Superior temporal gyrus (tissue), 1 donor: ENCODE measurements around the gene POU6F2.

Experiments used
- DNase-seq: peaks from one replicate; pipeline ENCODE4 v3.0.0-alpha.2; 2016; ENCODE audit errors: extremely low spot score

The POU6F2 gene

GRCh38 chr7:39069896-39070881 lies 92.5 kb downstream of the POU6F2 start:
- no peak for DNase-seq

DNA sequence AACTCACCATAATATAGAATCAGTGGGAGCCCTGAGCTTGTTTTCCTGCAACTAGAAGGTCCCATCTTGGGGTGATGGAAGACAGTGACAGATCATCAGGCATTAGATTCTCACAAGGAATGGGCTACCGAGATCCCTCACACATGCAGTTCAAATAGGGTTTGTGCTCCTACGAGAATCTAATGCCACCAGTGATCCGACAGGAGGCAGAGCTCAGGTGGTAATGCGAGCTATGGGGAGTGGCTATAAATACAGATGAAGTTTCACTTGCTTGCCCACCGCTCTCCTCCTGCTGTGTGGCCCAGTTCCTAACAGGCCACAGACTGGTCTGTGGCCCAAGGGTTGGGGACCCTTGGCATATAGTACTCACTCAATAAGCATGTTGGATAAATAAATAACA lies 93.4 kb downstream of the POU6F2 start:
- no peak for DNase-seq

DNA sequence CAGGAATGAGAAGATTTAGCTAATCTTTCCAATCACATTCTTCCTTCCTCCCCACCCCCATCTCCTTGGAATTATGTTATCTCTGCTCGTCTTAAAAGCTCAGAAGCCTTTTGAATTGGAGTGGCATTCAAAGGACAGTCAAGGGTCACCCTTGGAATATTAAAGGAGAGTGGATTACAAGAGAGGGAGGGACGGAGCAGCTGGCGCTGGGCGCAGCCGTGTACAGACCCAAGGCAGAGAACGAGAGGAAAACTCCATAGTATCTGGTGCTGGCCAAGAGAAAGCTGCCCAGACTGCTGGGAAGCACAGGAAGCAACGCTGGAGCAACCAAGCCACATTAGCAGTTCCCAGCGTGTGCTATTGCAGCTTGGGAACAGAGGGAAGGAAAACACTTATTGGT lies 95.7 kb downstream of the POU6F2 start:
- DNase-seq, result peak; percentile 37

GRCh38 chr7:39075210-39075609 lies 97.5 kb downstream of the POU6F2 start:
- no peak for DNase-seq

DNA sequence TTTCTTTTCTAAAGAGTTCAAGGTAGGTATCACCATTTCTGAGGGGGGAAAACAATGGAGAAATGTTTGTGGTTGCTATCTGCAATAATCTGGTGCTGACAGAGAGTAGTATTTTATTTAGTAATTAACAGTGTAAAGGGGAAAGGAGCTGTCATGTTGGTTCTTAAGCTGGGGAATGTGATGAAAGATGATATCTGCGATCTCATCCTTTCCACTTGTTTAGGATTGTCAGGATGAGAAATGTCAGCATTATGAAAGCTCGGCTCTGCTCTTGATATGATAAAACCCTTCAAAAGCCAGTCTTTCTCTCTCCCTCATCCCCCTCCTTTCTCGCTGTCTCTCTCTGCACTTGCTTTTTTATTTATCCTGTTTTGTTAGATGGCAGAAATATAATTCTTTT lies 106.1 kb downstream of the POU6F2 start:
- no peak for DNase-seq

GRCh38 chr7:39084349-39084748 lies 106.6 kb downstream of the POU6F2 start:
- DNase-seq, result no peak

DNA sequence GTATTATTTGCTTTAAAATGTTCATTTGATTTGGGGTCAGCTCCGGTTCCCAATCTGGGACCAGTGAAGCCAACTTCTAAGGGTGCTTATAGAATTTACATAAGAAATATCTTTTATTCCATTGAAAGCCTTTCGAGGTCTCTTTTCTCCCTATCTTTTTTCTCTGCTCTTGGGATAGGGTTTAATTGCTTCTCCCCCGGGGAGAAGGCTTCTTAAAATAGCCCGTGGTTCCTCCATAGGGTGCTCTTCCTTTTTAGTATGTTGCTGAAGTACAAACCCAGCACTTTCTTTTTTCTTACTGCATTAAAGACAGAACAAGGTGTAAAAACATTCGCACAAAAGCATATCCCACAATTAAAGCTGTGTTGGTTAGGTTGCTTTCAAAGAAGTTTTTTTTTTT lies 107.5 kb downstream of the POU6F2 start:
- DNase-seq, result no peak

DNA sequence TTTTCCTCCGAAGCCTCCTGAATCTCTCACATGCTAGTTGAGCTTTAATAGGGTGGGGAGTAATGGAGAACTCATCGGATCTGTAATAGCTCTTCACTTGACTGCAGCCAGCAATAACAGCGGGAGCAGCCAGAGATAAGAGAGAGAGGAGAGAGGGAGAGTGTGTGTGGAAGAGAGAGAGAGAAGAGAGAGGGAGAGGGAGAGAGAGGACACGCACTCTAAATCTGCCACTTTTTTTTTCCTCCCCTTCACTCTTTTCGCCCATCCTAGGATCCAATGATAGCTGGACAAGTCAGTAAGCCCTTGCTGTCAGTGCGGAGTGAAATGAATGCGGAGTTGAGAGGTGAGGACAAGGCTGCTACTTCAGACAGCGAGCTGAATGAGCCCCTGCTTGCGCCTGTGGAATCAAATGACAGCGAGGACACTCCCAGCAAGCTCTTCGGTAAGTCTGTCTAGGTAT lies 107.9 kb downstream of the POU6F2 start:
- peak; percentile 46 for DNase-seq

GRCh38 chr7:39086638-39087360 lies 109.1 kb downstream of the POU6F2 start:
- DNase-seq, result peak; percentile 21

DNA sequence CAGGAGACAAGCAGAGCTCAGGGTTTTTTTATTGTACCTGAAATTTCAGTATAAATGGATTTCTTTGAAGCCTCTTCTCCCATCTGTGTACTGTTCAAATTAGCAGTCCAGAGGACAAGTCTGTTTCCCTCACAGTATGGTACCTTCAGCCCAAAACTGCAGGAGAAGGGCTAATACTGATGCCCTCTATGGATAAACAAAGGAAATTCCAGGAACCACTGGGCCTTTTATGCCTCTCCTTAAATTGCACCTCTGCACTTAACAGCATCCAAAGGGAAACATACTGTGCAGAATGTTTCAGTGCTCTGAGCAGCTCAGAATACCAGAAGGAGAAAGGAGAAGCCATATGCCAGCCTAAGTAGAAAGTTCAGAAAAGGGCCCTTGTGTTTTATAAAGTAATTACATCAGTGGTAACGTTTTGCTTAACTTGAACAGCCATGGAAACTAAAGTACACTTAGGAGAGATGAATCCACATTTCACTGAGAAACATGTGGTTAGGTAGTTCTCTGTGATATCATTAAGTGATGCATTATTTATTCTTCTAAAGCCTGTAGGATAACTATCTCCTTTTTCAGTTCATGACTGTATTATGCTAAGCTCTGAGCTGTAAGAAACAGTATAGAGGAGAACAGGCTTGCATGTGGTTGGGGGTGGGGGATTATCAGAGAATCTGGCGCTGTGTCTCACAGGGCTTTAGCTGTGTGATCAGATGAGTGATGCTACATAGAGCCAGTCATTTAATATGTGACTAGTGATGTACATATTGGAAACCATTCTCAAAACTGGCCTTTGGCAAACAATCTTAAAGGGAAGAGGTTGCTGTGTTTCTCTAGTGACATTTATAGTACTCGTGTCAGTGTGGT lies 111.3 kb downstream of the POU6F2 start:
- DNase-seq, result peak; percentile 40

DNA sequence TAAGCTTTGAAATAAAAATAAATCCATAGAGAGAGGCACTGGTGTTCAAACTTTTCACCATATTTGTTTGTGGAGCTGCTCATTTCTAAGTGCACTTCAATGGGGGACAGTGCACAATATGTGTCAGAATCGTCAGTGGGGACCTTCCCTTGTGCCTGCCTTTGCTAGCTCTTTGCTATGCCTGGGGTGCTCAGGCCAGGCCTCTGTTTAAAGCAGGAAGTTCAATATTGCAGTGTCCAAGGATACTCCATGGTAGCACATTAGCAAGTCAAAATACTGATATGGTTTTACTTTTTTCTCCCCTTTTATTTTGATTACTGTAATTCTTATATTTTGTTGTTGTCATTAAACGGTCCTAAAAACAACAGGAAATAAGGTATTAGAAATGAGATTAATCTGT lies 113.4 kb downstream of the POU6F2 start:
- DNase-seq, result no peak

DNA sequence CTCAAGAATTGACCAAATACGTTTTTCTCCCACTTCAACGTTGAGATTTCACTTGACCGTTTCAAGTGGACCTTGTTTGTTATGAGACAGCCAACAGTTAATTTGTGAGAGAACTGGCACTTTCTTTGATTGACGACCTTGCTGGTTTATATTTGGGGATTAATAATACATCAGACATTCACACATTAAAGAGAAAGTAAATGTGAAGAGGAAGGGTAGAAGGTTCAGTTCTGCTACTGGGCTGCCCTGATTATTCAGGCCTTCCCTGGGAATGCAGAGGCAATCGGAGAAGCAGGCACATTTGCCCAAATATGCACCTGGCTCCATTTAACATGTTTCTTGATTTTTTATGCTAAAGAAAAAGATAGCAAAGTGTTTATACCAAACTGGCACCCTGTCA lies 114.1 kb downstream of the POU6F2 start:
- no peak for DNase-seq

DNA sequence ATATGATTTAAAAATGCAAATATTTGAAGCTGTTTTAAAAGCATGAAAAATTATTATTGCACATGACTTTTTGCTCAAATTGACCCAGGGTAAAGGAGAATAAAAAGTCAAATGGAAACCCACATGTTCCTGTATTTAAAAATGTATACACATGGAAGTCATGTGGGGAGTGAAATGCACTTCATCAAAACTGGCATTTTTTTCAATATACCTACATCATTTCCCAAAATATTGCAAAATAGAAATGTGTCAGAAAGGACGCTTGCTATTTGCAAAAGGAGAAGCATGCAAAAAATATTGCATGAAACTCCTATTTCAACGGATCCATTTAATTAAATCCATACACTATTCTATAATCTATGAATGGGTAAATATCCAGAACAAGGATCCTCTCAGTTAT lies 117.0 kb downstream of the POU6F2 start:
- no peak for DNase-seq

GRCh38 chr7:39095875-39096619 lies 118.3 kb downstream of the POU6F2 start:
- peak; percentile 35 for DNase-seq

GRCh38 chr7:39098506-39098905 lies 120.8 kb downstream of the POU6F2 start:
- DNase-seq, result no peak

DNA sequence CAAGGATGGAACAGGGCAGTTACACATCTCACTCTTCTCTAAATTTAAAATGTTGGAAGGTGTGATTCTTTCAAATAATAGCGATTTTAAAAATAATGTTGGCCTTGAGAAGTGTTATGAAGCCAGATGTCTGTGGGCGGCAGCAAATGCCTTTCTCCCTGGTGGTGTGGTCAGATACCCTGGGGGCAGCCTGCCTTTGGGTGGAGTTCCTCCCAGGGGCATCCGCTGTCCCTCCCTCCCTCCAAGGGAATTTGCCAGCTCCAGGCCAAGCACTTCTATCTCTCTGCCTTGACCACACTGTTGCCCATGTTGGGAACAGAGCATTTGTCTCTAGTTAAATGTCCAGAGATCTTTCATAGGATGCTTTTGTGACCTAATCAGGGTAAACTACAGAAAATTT lies 121.4 kb downstream of the POU6F2 start:
- DNase-seq, result no peak

DNA sequence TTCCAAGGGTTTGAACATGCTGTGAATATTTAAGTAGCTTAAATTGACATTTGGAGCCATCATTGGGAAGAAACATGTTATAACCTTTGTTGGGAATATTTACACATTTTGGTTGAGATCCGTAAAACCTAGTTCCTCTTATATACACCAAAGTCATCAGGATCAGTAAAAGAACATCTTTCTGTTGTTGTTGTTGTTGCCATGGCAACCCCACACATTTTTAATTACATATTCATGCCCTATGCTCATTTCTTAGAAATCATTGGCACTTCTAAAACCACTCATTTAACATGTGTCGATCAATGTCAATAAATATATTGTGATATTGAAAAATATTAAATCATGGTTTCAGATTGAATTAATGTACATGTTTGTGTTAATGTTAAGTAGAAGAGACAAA lies 122.6 kb downstream of the POU6F2 start:
- no peak for DNase-seq

- DNase-seq, result no peak
Measured at GRCh38 chr7:39102234-39102633, 124.5 kb downstream of the POU6F2 start.

DNA sequence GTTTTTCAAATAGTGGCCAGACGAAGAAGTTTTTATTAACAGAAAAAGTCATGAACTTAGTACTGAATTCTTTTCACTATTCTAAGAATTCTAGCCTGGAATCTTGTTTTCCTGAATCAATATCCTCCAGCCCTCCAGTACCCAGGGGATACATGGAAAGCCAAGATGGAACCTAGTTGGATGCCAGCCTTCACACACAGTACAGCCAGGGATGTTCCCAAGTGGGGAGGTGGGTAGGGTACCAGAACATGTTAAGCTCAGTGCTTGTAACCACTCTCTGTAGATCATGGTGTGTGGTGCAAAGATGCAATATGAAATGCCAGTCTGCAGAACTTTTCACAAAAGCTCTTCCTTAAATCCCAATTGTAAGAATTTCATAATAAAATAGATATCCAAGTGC lies 128.0 kb downstream of the POU6F2 start:
- no peak for DNase-seq

GRCh38 chr7:39125846-39126245 lies 148.1 kb downstream of the POU6F2 start:
- DNase-seq, result no peak

- no peak for DNase-seq
Measured at GRCh38 chr7:39127058-39127457, 149.3 kb downstream of the POU6F2 start.
